Thymus (tissue), 14 donors: ENCODE results near the gene PRR22. TPM values are rescaled to one million over a fixed set of nuclear protein-coding genes. Genes with fewer than 3 reads are reported as not detected.

Source experiments
- DNase-seq, 9 donors: peaks; one replicate each; pipeline ENCODE4 v3.0.0-alpha.2; 2013; ENCODE audit warnings: low spot score in 9 of 9, low read depth in 6 of 9, missing footprints in 1 of 9
- H3K27ac ChIP-seq, 2 donors: one replicate each; pipeline ENCODE4 v1.5.1; 2013; ENCODE audit warnings: control low read depth in 1 of 2, low read depth in 1 of 2, low read length in 1 of 2, mild to moderate bottlenecking in 1 of 2, moderate library complexity in 1 of 2
- H3K27me3 ChIP-seq, 2 donors: one replicate each; pipeline ENCODE4 v1.5.1; 2013; ENCODE audit warnings: low read length in 1 of 2; ENCODE audit not compliant: control insufficient read depth in 2 of 2, insufficient read depth in 1 of 2
- H3K36me3 ChIP-seq, 2 donors: one replicate each; pipeline ENCODE4 v1.5.1; 2013; ENCODE audit warnings: low read length in 1 of 2, mild to moderate bottlenecking in 1 of 2, moderate library complexity in 1 of 2; ENCODE audit not compliant: control insufficient read depth in 2 of 2, insufficient read depth in 2 of 2
- H3K4me1 ChIP-seq, 2 donors: one replicate each; pipeline ENCODE4 v1.5.1; 2013; ENCODE audit warnings: low read length in 2 of 2; ENCODE audit not compliant: control insufficient read depth in 2 of 2, insufficient read depth in 2 of 2
- H3K4me3 ChIP-seq, 2 donors: one replicate each; pipeline ENCODE4 v1.5.1; 2013; ENCODE audit warnings: low read length in 2 of 2, control low read depth in 1 of 2, mild to moderate bottlenecking in 1 of 2
- H3K9me3 ChIP-seq, 2 donors: one replicate each; pipeline ENCODE4 v1.5.1; 2013; ENCODE audit warnings: low read length in 1 of 2, mild to moderate bottlenecking in 1 of 2; ENCODE audit not compliant: control insufficient read depth in 2 of 2, insufficient read depth in 1 of 2
- WGBS: extraction: QIAGEN DNeasy Blood & Tissue Kit; methylation state at CpG from one replicate; pipeline ENCODE4 v1.1.7; 2013; 5-methylcytosine and 5-hydroxymethylcytosine counted together
- long read RNA-seq, 10 donors: transcript quantifications; one replicate each; lab custom pipeline, GENCODE V29; 2026
- polyA plus RNA-seq: library from polyadenylated mRNA; stranded (reverse); fragments of 200-250 nt; gene quantifications from one replicate; pipeline ENCODE4 v1.2.3, GENCODE V29; 2013
- total RNA-seq: library from RNA; stranded (reverse); fragments of 120-200 nt; gene quantifications from one replicate; pipeline ENCODE4 v1.2.4, GENCODE V29; 2013
- donor health status: healthy.

The PRR22 gene
- total RNA-seq (1.6 TPM), polyA plus RNA-seq (13.6 TPM)
- long read RNA-seq, donor 1, result 0 reads
- long read RNA-seq, donor 2, partial matches to known transcripts, result 0 of 3 reads
- long read RNA-seq, donor 2, other reads (novel, unspliced or antisense), result 0 of 3 reads
- long read RNA-seq, donor 3, result 0 reads
- long read RNA-seq, donor 4, partial matches to known transcripts, result 0 of 2 reads
- long read RNA-seq, donor 4, other reads (novel, unspliced or antisense), result 0 of 2 reads
- long read RNA-seq, donor 5, partial matches to known transcripts, result 0 of 1 reads
- long read RNA-seq, donor 5, other reads (novel, unspliced or antisense), result 0 of 1 reads
- long read RNA-seq, donor 6, partial matches to known transcripts, result 0 of 1 reads
- long read RNA-seq, donor 6, other reads (novel, unspliced or antisense), result 0 of 1 reads
- long read RNA-seq, donor 7, partial matches to known transcripts, result 0 of 3 reads
- long read RNA-seq, donor 7, other reads (novel, unspliced or antisense), result 0 of 3 reads
- long read RNA-seq, donor 8, result 0 reads
- long read RNA-seq, donor 9, partial matches to known transcripts, result 0 of 1 reads
- long read RNA-seq, donor 9, other reads (novel, unspliced or antisense), result 0 of 1 reads
- long read RNA-seq, donor 10, partial matches to known transcripts, result 0 of 1 reads
- long read RNA-seq, donor 10, other reads (novel, unspliced or antisense), result 0 of 1 reads

- WGBS, result 98% methylated on average over 15 of the region's 15 CpGs
- Histone ChIP-seq H3K27me3 (no peaks in the 10 kb centered on the region), H3K4me3 (no peak within 1 kb of the TSS), H3K27ac (no peak within 1 kb of the TSS), H3K36me3 (peaks cover 48 to 66% of the 10 kb centered on the region in 2 donors), H3K9me3 (no peaks in the 10 kb centered on the region), H3K4me1 (no peaks in the 10 kb centered on the region)
- DNase-seq, result no peak
Measured at GRCh38 chr19:5784581-5785147, at the start of gene PRR22. Gene PRR22 (minus strand): TSS chr19:5784746. CDS start chr19:5784660, 86 bp downstream.

- H3K4me3 ChIP-seq, result no peak overlapping the region
- DNase-seq, result no peak
- WGBS, result 96% methylated on average over 6 of the region's 6 CpGs
- peaks cover 11 to 18% of the 10 kb centered on the region in 2 donors for H3K4me1 ChIP-seq
- no peaks in the 10 kb centered on the region for H3K9me3 ChIP-seq
- no peaks in the 10 kb centered on the region for H3K36me3 ChIP-seq
- H3K27ac ChIP-seq, result no peak overlapping the region
- H3K27me3 ChIP-seq, result peaks cover 11 to 27% of the 10 kb centered on the region in 2 donors
Measured at GRCh38 chr19:5832527-5833216, 48.1 kb upstream of the PRR22 start.

- Histone ChIP-seq H3K4me1 (peaks cover 14 to 23% of the 10 kb centered on the region in 2 donors), H3K9me3 (peaks cover 0 to under 1% of the 10 kb centered on the region in 2 donors), H3K36me3 (no peaks in the 10 kb centered on the region), H3K27me3 (peaks cover 11 to 27% of the 10 kb centered on the region in 2 donors), H3K4me3 (no peak overlapping the region), H3K27ac (no peak overlapping the region)
- DNase-seq, result no peak
- WGBS, result 96% methylated on average over 22 of the region's 22 CpGs
Measured at GRCh38 chr19:5832061-5832460, 47.5 kb upstream of the PRR22 start.

GRCh38 chr19:5831159-5831558, 46.6 kb upstream of the PRR22 start:
- H3K27me3 ChIP-seq, result peaks cover 11 to 27% of the 10 kb centered on the region in 2 donors
- H3K36me3 ChIP-seq, result no peaks in the 10 kb centered on the region
- no peak overlapping the region for H3K27ac ChIP-seq
- no peak for DNase-seq
- H3K9me3 ChIP-seq, result peaks cover 0 to 9% of the 10 kb centered on the region in 2 donors
- no peak overlapping the region for H3K4me3 ChIP-seq
- peaks cover 23 to 32% of the 10 kb centered on the region in 2 donors for H3K4me1 ChIP-seq
- 96% methylated on average over 9 of the region's 9 CpGs for WGBS

GRCh38 chr19:5829567-5830310, 45.2 kb upstream of the PRR22 start:
- no peaks in the 10 kb centered on the region for H3K36me3 ChIP-seq
- no peak overlapping the region for H3K27ac ChIP-seq
- peaks cover 0 to 9% of the 10 kb centered on the region in 2 donors for H3K9me3 ChIP-seq
- peaks cover 9 to 29% of the 10 kb centered on the region in 2 donors for H3K27me3 ChIP-seq
- H3K4me1 ChIP-seq, result peaks cover 24 to 34% of the 10 kb centered on the region in 2 donors
- DNase-seq, result no peak
- H3K4me3 ChIP-seq, result no peak overlapping the region
- WGBS, result 85% methylated on average over 34 of the region's 34 CpGs

- Histone ChIP-seq H3K9me3 (peaks cover 0 to 9% of the 10 kb centered on the region in 2 donors), H3K4me1 (peaks cover 24 to 34% of the 10 kb centered on the region in 2 donors), H3K27ac (peak overlapping the region; percentile 68 to 87), H3K4me3 (peak overlapping the region; percentile 54 to 60), H3K36me3 (no peaks in the 10 kb centered on the region), H3K27me3 (peaks cover 7 to 31% of the 10 kb centered on the region in 2 donors)
- DNase-seq, result peak in 3 of 9 donors; percentile 9 to 50 (median 23)
- WGBS, result 5% methylated on average over 47 of the region's 47 CpGs
Measured at GRCh38 chr19:5828661-5829566, 44.4 kb upstream of the PRR22 start.

- Histone ChIP-seq H3K4me3 (peak overlapping the region; percentile 54 to 60), H3K9me3 (peaks cover 0 to 9% of the 10 kb centered on the region in 2 donors), H3K4me1 (peaks cover 24 to 34% of the 10 kb centered on the region in 2 donors), H3K36me3 (no peaks in the 10 kb centered on the region), H3K27ac (peak overlapping the region; percentile 68 to 87), H3K27me3 (peaks cover 7 to 35% of the 10 kb centered on the region in 2 donors)
- peak; percentile 72 to 92 (median 83) for DNase-seq
- under 1% methylated on average over 91 of the region's 91 CpGs for WGBS
Measured at GRCh38 chr19:5827891-5828660, 43.5 kb upstream of the PRR22 start.
